Activated CD4-positive, alpha-beta memory T cell treated with anti-CD3 and anti-CD28 coated beads, Interleukin-2, amount 10 ng/mL, durations not matched to agents 7 days and 5 days (primary cell): ENCODE measurements around the gene FHIP1B. TPM values are rescaled to one million over a fixed set of nuclear protein-coding genes. Genes with fewer than 3 reads are reported as not detected.

Source experiments
- CTCF ChIA-PET: fragments of 350-600 bp; sonication (Branson Sonifier 250); formaldehyde crosslinking; loops from one replicate; lab custom pipeline; 2021; ENCODE audit warnings: antibody characterized with exemption, inconsistent platforms; lab: Charles Lee
- POLR2A ChIA-PET: fragments of 350-600 bp; sonication (Branson Sonifier 250); formaldehyde crosslinking; loops from one replicate; lab custom pipeline; 2021; ENCODE audit warnings: antibody characterized with exemption; lab: Charles Lee
- DNase-seq: peaks from one replicate; pipeline ENCODE4 v3.0.0-alpha.2; 2020
- H3K27ac Mint-ChIP-seq: one replicate; pipeline ENCODE4 v1.8.0; 2021; ENCODE audit warnings: mild to moderate bottlenecking, mixed read lengths
- H3K27me3 Mint-ChIP-seq: one replicate; pipeline ENCODE4 v1.8.0; 2021; ENCODE audit warnings: mixed read lengths
- H3K36me3 Mint-ChIP-seq: one replicate; pipeline ENCODE4 v1.8.0; 2021; ENCODE audit warnings: low read depth, mixed read lengths
- H3K4me1 Mint-ChIP-seq: one replicate; pipeline ENCODE4 v1.8.0; 2021; ENCODE audit warnings: mixed read lengths
- H3K4me3 Mint-ChIP-seq: one replicate; pipeline ENCODE4 v1.8.0; 2021; ENCODE audit warnings: mild to moderate bottlenecking, mixed read lengths
- H3K9me3 Mint-ChIP-seq: one replicate; pipeline ENCODE4 v1.8.0; 2021; ENCODE audit warnings: mixed read lengths
- total RNA-seq, 2 experiments: library from RNA; stranded (reverse); gene quantifications; one replicate each; pipeline ENCODE4 v1.2.3, GENCODE V29; 2021

The FHIP1B gene
- total RNA-seq, 2 experiments from 2014 or later, result 19.1 to 19.2 TPM

- no peak for DNase-seq
- Mint-ChIP-seq H3K4me3 (no peak overlapping the region), H3K9me3 (no peaks in the 10 kb centered on the region), H3K27ac (no peak overlapping the region), H3K27me3 (no peaks in the 10 kb centered on the region), H3K4me1 (no peaks in the 10 kb centered on the region), H3K36me3 (peaks cover 17% of the 10 kb centered on the region)
- CTCF ChIA-PET, result no interaction called here
- POLR2A ChIA-PET, result no interaction called here
These were observed 24.0 kb downstream of the FHIP1B start for GRCh38 chr11:6210274-6210955.

GRCh38 chr11:6209801-6210200, 24.6 kb downstream of the FHIP1B start:
- no peaks in the 10 kb centered on the region for H3K27me3 Mint-ChIP-seq
- no peak for DNase-seq
- POLR2A ChIA-PET, result no interaction called here
- H3K27ac Mint-ChIP-seq, result no peak overlapping the region
- no peaks in the 10 kb centered on the region for H3K9me3 Mint-ChIP-seq
- no peak overlapping the region for H3K4me3 Mint-ChIP-seq
- H3K36me3 Mint-ChIP-seq, result peaks cover 15% of the 10 kb centered on the region
- CTCF ChIA-PET, result no interaction called here
- H3K4me1 Mint-ChIP-seq, result no peaks in the 10 kb centered on the region

GRCh38 chr11:6206456-6207180, 27.8 kb downstream of the FHIP1B start:
- H3K36me3 Mint-ChIP-seq, result peaks cover 15% of the 10 kb centered on the region
- POLR2A ChIA-PET, result interaction anchor here (1.4 kb wide), 1 partner anchor 18 kb away, joined by 3 read pairs; no protein-coding TSS in a partner anchor

GRCh38 chr11:6205366-6205765, 29.1 kb downstream of the FHIP1B start, which contains the start of gene C11orf42:
Gene C11orf42, plus strand, starts transcription at chr11:6205557. Its CDS starts 59 bp downstream, at chr11:6205616.
- Mint-ChIP-seq H3K36me3 (peaks cover 13% of the 10 kb centered on the region), H3K27me3 (no peaks in the 10 kb centered on the region), H3K4me1 (peaks cover 30% of the 10 kb centered on the region), H3K9me3 (no peaks in the 10 kb centered on the region), H3K27ac (no peak within 1 kb of the TSS), H3K4me3 (no peak within 1 kb of the TSS)
- DNase-seq, result no peak
- CTCF ChIA-PET, result no interaction called here
- POLR2A ChIA-PET, result no interaction called here

More at GRCh38 chr11:6206456-6207180, 27.8 kb downstream of the FHIP1B start:
- Mint-ChIP-seq H3K27me3 (no peaks in the 10 kb centered on the region), H3K27ac (no peak overlapping the region), H3K9me3 (no peaks in the 10 kb centered on the region), H3K4me3 (no peak overlapping the region), H3K4me1 (peaks cover 23% of the 10 kb centered on the region)
- no peak for DNase-seq
- CTCF ChIA-PET, result interaction anchor here (1.7 to 1.9 kb wide), 2 partner anchors 44 to 156 kb away, joined by 4 read pairs; no protein-coding TSS in a partner anchor

- no peak for DNase-seq
- Mint-ChIP-seq H3K36me3 (peaks cover 13% of the 10 kb centered on the region), H3K27ac (no peak overlapping the region), H3K4me1 (peaks cover 30% of the 10 kb centered on the region), H3K27me3 (no peaks in the 10 kb centered on the region), H3K9me3 (no peaks in the 10 kb centered on the region), H3K4me3 (no peak overlapping the region)
- POLR2A ChIA-PET, result no interaction called here
- CTCF ChIA-PET, result interaction anchor here (0.9 kb wide), 1 partner anchor 174 kb away, joined by 3 read pairs; no protein-coding TSS in a partner anchor
These were observed 29.7 kb downstream of the FHIP1B start for GRCh38 chr11:6204706-6205105.

GRCh38 chr11:6203327-6203726, 31.1 kb downstream of the FHIP1B start:
- Mint-ChIP-seq H3K4me1 (peaks cover 30% of the 10 kb centered on the region), H3K4me3 (no peak overlapping the region), H3K27ac (no peak overlapping the region), H3K36me3 (peaks cover 4% of the 10 kb centered on the region), H3K9me3 (no peaks in the 10 kb centered on the region), H3K27me3 (no peaks in the 10 kb centered on the region)
- POLR2A ChIA-PET, result interaction anchor here (1.0 kb wide), 1 partner anchor 31 kb away, joined by 3 read pairs; the partner anchor contains the start of gene FHIP1B
- DNase-seq, result peak; percentile 23
- CTCF ChIA-PET, result no interaction called here

- no peak for DNase-seq
- Mint-ChIP-seq H3K27ac (no peak overlapping the region), H3K4me3 (no peak overlapping the region), H3K27me3 (no peaks in the 10 kb centered on the region), H3K9me3 (no peaks in the 10 kb centered on the region), H3K4me1 (peaks cover 34% of the 10 kb centered on the region), H3K36me3 (peaks cover 4% of the 10 kb centered on the region)
- ChIA-PET POLR2A (no interaction called here), CTCF (no interaction called here)
These were observed 32.4 kb downstream of the FHIP1B start for GRCh38 chr11:6202041-6202440.

GRCh38 chr11:6201481-6201880, 33.0 kb downstream of the FHIP1B start:
- peaks cover 4% of the 10 kb centered on the region for H3K36me3 Mint-ChIP-seq
- no peaks in the 10 kb centered on the region for H3K9me3 Mint-ChIP-seq
- no peak for DNase-seq
- no peaks in the 10 kb centered on the region for H3K27me3 Mint-ChIP-seq
- no peak overlapping the region for H3K27ac Mint-ChIP-seq
- no peak overlapping the region for H3K4me3 Mint-ChIP-seq
- H3K4me1 Mint-ChIP-seq, result peaks cover 36% of the 10 kb centered on the region
- ChIA-PET CTCF (no interaction called here), POLR2A (no interaction called here)

GRCh38 chr11:6200975-6201374, 33.5 kb downstream of the FHIP1B start:
- ChIA-PET POLR2A (no interaction called here), CTCF (no interaction called here)
- H3K27me3 Mint-ChIP-seq, result no peaks in the 10 kb centered on the region
- H3K27ac Mint-ChIP-seq, result no peak overlapping the region
- no peaks in the 10 kb centered on the region for H3K9me3 Mint-ChIP-seq
- H3K36me3 Mint-ChIP-seq, result peaks cover 4% of the 10 kb centered on the region
- peaks cover 41% of the 10 kb centered on the region for H3K4me1 Mint-ChIP-seq
- no peak for DNase-seq
- H3K4me3 Mint-ChIP-seq, result no peak overlapping the region

GRCh38 chr11:6199174-6199810, 35.1 kb downstream of the FHIP1B start, which contains the start of gene OR52W1:
Gene OR52W1, plus strand, starts transcription at chr11:6199224. Its CDS starts 0 bp downstream, at chr11:6199224.
- CTCF ChIA-PET, result no interaction called here
- Mint-ChIP-seq H3K4me1 (peaks cover 40% of the 10 kb centered on the region), H3K9me3 (no peaks in the 10 kb centered on the region), H3K4me3 (no peak within 1 kb of the TSS), H3K36me3 (no peaks in the 10 kb centered on the region), H3K27me3 (peaks cover 2% of the 10 kb centered on the region), H3K27ac (no peak within 1 kb of the TSS)
- POLR2A ChIA-PET, result no interaction called here
- DNase-seq, result no peak

GRCh38 chr11:6197466-6198200, 36.8 kb downstream of the FHIP1B start:
- POLR2A ChIA-PET, result interaction anchor here (1.0 kb wide), 1 partner anchor 37 kb away, joined by 3 read pairs; the partner anchor contains the start of gene FHIP1B
- Mint-ChIP-seq H3K4me1 (peaks cover 26% of the 10 kb centered on the region), H3K27me3 (peaks cover 2% of the 10 kb centered on the region), H3K9me3 (no peaks in the 10 kb centered on the region), H3K27ac (no peak overlapping the region), H3K36me3 (no peaks in the 10 kb centered on the region), H3K4me3 (no peak overlapping the region)
- CTCF ChIA-PET, result interaction anchor here (0.6 kb wide), 1 partner anchor 497 kb away, joined by 3 read pairs; no protein-coding TSS in a partner anchor
- no peak for DNase-seq

- no peaks in the 10 kb centered on the region for H3K36me3 Mint-ChIP-seq
- POLR2A ChIA-PET, result interaction anchor here (1.0 kb wide), 1 partner anchor 38 kb away, joined by 3 read pairs; the partner anchor contains the start of gene FHIP1B
- H3K4me1 Mint-ChIP-seq, result peaks cover 20% of the 10 kb centered on the region
- no peak overlapping the region for H3K4me3 Mint-ChIP-seq
- H3K9me3 Mint-ChIP-seq, result no peaks in the 10 kb centered on the region
- no peak overlapping the region for H3K27ac Mint-ChIP-seq
- no peak for DNase-seq
- H3K27me3 Mint-ChIP-seq, result peaks cover 5% of the 10 kb centered on the region
- CTCF ChIA-PET, result no interaction called here
These were observed 38.0 kb downstream of the FHIP1B start for GRCh38 chr11:6196396-6196795.
